HG03571 (cell line): ENCODE data around the gene WFDC5.
"Not testable (repeated sequence)": the region's sequence is repeated elsewhere in the genome, so short reads cannot be mapped to it uniquely, and the experiment has no call there.

Source experiments
- ATAC-seq: cut with Tn5 transposase; IDR thresholded peaks from one replicate; pipeline ENCODE4 v1.9.1; 2021; ENCODE audit not compliant: unreplicated experiment

The WFDC5 gene, protein sequence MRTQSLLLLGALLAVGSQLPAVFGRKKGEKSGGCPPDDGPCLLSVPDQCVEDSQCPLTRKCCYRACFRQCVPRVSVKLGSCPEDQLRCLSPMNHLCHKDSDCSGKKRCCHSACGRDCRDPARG

GRCh38 chr20:45114465-45115385 is at the start of gene WFDC5:
TSS of gene WFDC5 (minus strand) at chr20:45115174. CDS start at chr20:45115083, 91 bp downstream.
- no peak for ATAC-seq

- no peak for ATAC-seq
Observed at GRCh38 chr20:45163083-45163803, 48.3 kb upstream of the WFDC5 start.

- ATAC-seq: no peak
Observed at GRCh38 chr20:45157962-45158361, 43.0 kb upstream of the WFDC5 start.

DNA sequence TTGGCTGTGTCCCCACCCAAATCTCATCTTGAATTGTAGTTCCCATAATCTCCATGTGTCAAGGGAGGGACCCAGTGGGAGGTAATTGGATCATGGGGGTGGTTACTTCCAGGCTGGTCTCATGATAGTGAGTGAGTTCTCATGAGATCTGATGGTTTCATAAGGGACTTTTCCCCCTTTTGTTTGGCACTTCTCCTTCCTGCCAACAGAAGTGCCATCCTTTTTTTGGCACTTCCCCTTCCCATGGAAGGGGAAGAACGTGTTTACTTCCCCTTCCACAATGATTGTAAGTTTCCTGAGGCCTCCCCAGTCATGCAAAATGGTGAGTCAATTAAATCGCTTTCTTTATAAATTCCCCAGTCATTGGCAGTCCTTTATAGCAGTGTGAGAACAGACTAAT is 41.7 kb upstream of the WFDC5 start:
- no peak for ATAC-seq

- ATAC-seq: not testable (repeated sequence)
Observed at GRCh38 chr20:45154794-45155193, 39.8 kb upstream of the WFDC5 start.

DNA sequence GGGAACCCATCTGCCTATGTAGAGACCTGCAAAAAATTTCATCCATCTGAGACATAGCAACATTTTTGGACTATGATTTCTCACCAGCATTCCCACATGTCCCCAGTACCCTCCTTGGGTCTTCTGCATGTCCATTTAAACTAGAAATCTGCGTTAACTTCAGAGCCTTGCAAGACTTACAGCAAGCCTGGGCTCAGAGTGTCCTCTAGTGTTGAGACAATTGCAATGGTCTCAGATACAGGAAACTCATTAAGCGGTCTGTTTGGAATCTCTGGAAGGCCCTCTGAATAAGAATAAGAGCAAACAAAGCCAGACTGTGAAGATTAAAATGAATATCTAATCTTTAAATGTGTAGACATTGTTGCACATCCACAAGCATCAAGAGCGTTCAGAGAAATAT is 39.2 kb upstream of the WFDC5 start:
- ATAC-seq: no peak

DNA sequence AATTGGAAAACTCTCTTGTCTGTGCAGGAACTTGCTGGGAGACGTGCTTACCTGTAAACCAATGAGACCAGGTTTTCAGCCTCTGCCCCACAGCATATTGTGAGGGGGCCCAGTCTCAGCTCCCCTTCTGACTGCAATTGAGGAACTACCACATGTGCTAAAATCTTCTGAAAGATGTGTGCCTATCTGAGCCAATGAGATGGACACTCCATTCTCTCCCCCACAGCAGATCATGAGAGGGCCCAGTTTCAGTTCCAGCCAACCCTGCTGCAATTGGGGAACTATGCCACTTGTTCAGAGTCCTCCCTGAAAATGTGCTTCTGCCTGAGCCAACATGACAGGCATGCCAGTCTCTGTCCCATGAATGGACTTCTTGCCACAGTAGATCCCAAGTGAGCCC is 38.8 kb upstream of the WFDC5 start:
- ATAC-seq: no peak

DNA sequence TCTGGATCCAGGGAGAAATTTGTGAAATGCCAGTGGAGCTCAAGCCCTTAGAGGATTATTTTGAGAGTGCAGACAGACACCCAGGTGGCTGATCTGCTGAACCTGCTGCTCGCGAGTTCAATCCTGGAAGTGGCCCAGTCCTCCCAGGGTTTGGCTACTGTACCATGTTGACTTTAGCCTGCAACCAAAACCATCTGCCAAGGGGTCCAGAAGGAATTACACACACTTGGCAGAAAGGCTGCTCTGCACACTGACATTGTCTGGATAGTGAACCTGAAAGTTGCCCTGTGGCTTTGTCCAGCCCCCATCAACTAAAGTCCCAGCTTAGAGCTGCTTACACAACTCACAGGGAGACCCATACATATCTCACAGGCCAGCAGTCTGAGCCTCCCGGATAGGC is 38.2 kb upstream of the WFDC5 start:
- ATAC-seq: no peak

GRCh38 chr20:45152405-45152804 is 37.4 kb upstream of the WFDC5 start:
- no peak for ATAC-seq

DNA sequence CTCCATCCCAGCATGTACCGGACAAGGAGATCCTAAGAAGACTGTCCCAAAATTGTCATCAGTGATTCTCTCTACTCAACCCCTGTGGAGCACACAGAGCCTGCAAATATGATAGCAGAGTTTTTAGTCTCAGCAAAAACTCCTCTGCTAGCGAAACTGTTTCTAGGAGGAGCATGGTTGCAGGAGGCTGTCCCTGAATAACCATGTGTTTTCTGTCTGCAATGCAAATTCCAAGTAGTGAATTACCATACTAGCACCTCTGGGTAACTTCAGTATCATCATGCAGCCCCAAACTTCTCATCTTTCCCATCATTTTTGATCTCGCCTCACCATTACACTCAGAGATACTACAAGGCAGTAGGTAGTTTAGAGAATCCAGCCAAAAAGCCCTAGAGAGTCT is 34.1 kb upstream of the WFDC5 start:
- ATAC-seq: no peak

- no peak for ATAC-seq
Observed at GRCh38 chr20:45140836-45141235, 25.9 kb upstream of the WFDC5 start.

- not testable (repeated sequence) for ATAC-seq
Observed at GRCh38 chr20:45139733-45140375, 24.9 kb upstream of the WFDC5 start.

GRCh38 chr20:45138561-45139300 is 23.8 kb upstream of the WFDC5 start:
- no peak for ATAC-seq

DNA sequence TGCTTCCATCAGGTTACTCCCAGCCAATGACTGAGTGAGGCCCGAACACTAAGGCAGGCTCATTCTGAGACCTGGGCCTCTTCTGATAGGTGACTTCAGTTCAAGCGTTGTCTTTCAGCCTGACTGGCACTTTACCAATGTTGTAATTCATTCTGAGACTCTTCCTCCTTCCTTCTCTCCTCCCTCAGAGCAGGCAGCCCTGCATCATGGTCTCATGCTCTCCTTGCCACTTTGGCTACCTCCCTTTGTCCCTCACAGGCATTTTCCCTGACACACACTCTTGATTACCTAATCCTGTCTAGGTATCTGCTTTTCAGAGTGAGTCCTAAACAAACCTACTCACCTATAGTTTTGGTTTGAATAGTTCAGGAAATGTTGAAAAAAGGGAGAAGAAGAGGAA is 21.9 kb upstream of the WFDC5 start:
- ATAC-seq: no peak

DNA sequence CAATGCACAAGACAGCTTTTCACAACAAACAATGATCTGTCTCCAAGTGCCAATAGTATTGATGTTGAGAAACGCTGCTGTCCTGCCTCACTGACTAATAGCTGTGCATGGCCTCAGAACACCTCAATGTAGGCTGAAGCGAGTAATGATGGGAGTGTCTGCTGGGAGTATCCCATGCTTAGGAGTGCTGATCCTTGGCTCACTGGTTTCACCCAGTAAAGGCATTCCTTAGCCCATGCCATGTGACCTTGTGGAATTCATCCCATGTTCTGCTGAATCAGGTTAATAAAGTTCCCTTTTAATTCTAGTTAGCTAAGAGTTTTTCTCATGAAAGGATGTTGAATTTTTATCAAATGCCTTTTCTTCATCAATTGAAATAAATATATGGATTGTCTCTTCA is 13.1 kb upstream of the WFDC5 start:
- ATAC-seq: no peak

DNA sequence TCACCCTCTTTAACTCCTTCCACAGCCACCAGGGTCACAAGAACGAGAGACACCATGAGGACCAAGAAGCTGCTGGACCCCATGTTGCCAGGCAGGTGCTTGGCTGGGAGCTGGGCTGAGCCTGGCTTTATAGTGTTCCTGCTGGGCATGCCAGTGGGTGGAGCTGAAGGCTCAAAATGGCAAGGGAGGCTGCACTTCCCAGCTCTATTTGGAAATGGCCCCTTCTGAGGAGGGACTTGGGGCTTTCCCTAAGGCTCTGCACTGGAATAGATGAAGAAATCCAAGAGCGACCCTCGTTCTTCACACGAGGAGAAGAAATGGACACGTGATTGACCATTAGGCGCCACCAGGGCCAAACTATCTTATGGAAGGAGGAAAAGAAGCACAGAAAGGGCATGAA is 9.4 kb upstream of the WFDC5 start, which contains the start of gene WFDC12:
TSS of gene WFDC12 (minus strand) at position 101 of the 400 bp plus-strand sequence. CDS start at position 83, 18 bp downstream.
- ATAC-seq: no peak

- no peak for ATAC-seq
Observed at GRCh38 chr20:45121388-45121787, 6.4 kb upstream of the WFDC5 start.

GRCh38 chr20:45119556-45120266 is 4.7 kb upstream of the WFDC5 start:
- no peak for ATAC-seq

DNA sequence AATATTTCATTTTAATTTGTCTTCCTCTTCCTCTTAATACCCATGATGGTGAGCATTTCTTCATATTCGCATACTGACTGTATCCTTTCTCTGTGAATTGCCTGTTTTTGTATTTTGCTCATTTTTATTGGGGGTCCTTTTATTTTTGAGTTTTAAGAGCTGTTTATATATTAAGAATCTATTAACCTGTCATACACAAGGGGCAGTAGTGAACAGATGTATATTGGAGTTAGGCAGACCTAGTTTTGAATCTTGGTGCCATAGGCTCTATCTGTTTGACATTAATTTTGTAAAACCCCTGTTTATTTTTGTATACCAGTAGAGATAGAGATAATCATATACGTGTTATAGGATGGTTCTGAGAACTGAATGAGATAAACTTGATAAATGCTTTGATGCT is 3.1 kb upstream of the WFDC5 start:
- no peak for ATAC-seq

DNA sequence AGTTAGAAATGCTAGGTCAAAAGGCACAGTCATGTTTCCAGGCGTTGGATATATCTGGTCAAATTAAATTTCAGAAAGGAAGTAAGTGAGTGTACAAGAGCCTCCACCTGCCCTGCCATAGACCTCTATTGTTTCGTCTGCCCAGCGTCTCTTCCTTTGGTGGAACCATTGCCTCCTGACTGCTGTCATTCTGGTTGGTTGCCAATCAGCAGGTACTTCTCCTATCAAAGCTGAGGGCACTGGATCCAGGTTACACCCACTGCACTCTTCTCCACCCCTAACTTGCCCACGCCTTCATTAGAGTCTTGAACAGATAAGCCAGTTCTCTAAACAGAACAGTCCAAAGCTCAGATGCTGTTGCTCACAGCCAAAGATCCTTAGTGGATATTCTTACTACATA is 2.6 kb upstream of the WFDC5 start:
- no peak for ATAC-seq
